Progenitor cell of endocrine pancreas (in vitro differentiated cells): ENCODE measurements around the gene NEU4. TPM values are rescaled to one million over a fixed set of nuclear protein-coding genes. Genes with fewer than 3 reads are reported as not detected.

Experiments
- DNase-seq: peaks from one replicate; pipeline ENCODE4 v3.0.0; 2021; ENCODE audit warnings: low spot score; ENCODE audit not compliant: unreplicated experiment
- H3K27ac Mint-ChIP-seq: 2 replicates; pipeline ENCODE4 v1.8.0; 2021; ENCODE audit warnings: mild to moderate bottlenecking, moderate library complexity, mixed read lengths
- H3K27me3 Mint-ChIP-seq: 2 replicates; pipeline ENCODE4 v1.8.0; 2021; ENCODE audit warnings: mixed read lengths
- H3K36me3 Mint-ChIP-seq: 2 replicates; pipeline ENCODE4 v1.8.0; 2022; ENCODE audit warnings: mixed read lengths; ENCODE audit not compliant: insufficient read depth
- H3K4me1 Mint-ChIP-seq: 2 replicates; pipeline ENCODE4 v1.8.0; 2021; ENCODE audit warnings: low read depth, mixed read lengths
- H3K4me3 Mint-ChIP-seq: 2 replicates; pipeline ENCODE4 v1.8.0; 2021; ENCODE audit warnings: low read depth, mild to moderate bottlenecking, moderate library complexity, mixed read lengths
- H3K9me3 Mint-ChIP-seq: 2 replicates; pipeline ENCODE4 v1.8.0; 2021; ENCODE audit warnings: low read depth, mixed read lengths
- total RNA-seq: library from RNA; stranded (reverse); gene quantifications from 2 replicates; pipeline ENCODE4 v1.2.1, GENCODE V29; 2021
- TF ChIP-seq, protein P1 (sequence below): fragments of 200-600 bp; sonication (generic); IDR thresholded peaks from one replicate; pipeline ENCODE4 v1.5.0; 2021; ENCODE audit warnings: antibody characterized with exemption, mild to moderate bottlenecking; ENCODE audit not compliant: unreplicated experiment

NEU4 gene
- total RNA-seq, 1 donor from 2014 or later: 1.3 TPM

- DNase-seq: no peak
- TF ChIP-seq, protein P1, sequence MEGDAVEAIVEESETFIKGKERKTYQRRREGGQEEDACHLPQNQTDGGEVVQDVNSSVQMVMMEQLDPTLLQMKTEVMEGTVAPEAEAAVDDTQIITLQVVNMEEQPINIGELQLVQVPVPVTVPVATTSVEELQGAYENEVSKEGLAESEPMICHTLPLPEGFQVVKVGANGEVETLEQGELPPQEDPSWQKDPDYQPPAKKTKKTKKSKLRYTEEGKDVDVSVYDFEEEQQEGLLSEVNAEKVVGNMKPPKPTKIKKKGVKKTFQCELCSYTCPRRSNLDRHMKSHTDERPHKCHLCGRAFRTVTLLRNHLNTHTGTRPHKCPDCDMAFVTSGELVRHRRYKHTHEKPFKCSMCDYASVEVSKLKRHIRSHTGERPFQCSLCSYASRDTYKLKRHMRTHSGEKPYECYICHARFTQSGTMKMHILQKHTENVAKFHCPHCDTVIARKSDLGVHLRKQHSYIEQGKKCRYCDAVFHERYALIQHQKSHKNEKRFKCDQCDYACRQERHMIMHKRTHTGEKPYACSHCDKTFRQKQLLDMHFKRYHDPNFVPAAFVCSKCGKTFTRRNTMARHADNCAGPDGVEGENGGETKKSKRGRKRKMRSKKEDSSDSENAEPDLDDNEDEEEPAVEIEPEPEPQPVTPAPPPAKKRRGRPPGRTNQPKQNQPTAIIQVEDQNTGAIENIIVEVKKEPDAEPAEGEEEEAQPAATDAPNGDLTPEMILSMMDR: no peak
- Mint-ChIP-seq H3K36me3 (no peaks in the 10 kb centered on the region), H3K27ac (no peak overlapping the region), H3K27me3 (peaks cover 24% of the 10 kb centered on the region), H3K4me3 (no peak overlapping the region), H3K9me3 (peaks cover 7% of the 10 kb centered on the region), H3K4me1 (peaks cover 1% of the 10 kb centered on the region)
These were observed 26.6 kb downstream of the NEU4 start for GRCh38 chr2:241835611-241836010.

DNA sequence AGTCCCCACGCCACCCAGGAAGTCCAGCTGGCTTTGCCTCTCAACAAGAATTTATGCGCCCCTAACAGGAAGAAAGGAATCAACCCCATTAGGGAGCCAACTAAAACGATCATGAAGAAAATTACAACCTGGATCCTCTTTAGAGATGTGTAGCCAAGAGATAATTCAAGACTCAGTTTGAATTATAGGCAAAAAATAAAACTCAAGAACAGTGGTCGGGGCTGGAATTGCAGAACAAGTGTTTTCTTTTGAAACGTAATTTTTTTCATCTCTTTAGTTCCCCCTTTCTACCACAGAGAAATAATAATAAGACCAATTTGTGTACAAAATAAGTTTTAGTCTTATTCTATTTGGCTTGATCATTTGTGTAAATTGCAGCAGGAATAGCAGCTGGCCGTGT, 27.3 kb downstream of the NEU4 start:
- no peak overlapping the region for H3K27ac Mint-ChIP-seq
- peaks cover 4% of the 10 kb centered on the region for H3K9me3 Mint-ChIP-seq
- H3K4me3 Mint-ChIP-seq: no peak overlapping the region
- H3K27me3 Mint-ChIP-seq: peaks cover 25% of the 10 kb centered on the region
- no peaks in the 10 kb centered on the region for H3K36me3 Mint-ChIP-seq
- TF ChIP-seq, protein P1: no peak
- peaks cover 1% of the 10 kb centered on the region for H3K4me1 Mint-ChIP-seq
- no peak for DNase-seq

- H3K36me3 Mint-ChIP-seq: no peaks in the 10 kb centered on the region
- peaks cover 4% of the 10 kb centered on the region for H3K9me3 Mint-ChIP-seq
- peaks cover 28% of the 10 kb centered on the region for H3K27me3 Mint-ChIP-seq
- no peak for DNase-seq
- TF ChIP-seq, protein P1: no peak
- H3K4me1 Mint-ChIP-seq: peaks cover 1% of the 10 kb centered on the region
- no peak overlapping the region for H3K4me3 Mint-ChIP-seq
- no peak overlapping the region for H3K27ac Mint-ChIP-seq
These were observed 28.4 kb downstream of the NEU4 start for GRCh38 chr2:241837197-241837965.

DNA sequence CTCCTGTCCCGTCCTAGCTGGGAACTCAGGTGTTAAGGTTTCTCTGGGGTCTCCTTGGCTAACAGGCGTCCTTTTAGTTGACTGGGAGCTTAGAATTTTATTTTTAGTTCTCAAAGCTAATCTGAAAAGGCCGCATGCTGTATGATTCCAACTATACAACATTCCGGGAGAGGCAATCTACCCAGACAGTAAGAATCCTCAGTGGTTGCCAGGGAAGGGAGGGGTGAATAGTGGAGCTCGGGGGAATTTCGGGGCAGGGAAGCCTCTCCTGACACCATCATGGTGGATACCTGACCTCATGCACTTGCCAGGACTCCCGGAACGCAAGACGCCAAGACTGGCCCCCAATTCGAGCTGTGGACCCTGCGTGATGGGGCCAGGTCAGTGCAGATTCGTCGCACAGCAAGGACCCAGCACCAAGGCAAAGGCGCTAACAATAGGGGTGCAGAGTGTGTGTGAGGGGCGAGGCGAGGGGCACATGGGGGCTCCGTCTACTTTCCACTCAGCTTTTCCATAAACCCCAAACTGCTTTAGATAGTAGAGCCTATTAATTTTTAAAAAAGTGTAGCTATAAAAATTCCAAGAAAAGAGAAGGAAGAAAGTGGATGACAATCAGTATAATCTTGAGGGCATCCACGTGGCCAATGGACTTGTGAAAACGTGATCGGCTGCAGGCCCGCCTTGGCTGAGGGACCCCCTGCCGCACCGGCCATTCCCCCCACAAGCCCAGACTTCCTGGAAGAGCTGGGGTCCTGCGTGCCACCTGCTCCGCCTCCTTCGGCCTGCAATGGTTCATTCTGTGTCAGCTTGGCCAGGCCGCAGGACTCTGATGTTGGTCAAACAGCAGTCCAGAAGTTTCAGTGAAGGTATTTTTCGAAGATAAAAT, 32.4 kb downstream of the NEU4 start:
- no peaks in the 10 kb centered on the region for H3K9me3 Mint-ChIP-seq
- no peak for DNase-seq
- H3K4me3 Mint-ChIP-seq: no peak overlapping the region
- no peak overlapping the region for H3K27ac Mint-ChIP-seq
- TF ChIP-seq, protein P1: no peak
- H3K4me1 Mint-ChIP-seq: no peaks in the 10 kb centered on the region
- no peaks in the 10 kb centered on the region for H3K36me3 Mint-ChIP-seq
- H3K27me3 Mint-ChIP-seq: peaks cover 52% of the 10 kb centered on the region

- no peaks in the 10 kb centered on the region for H3K4me1 Mint-ChIP-seq
- H3K4me3 Mint-ChIP-seq: no peak overlapping the region
- no peak overlapping the region for H3K27ac Mint-ChIP-seq
- no peaks in the 10 kb centered on the region for H3K9me3 Mint-ChIP-seq
- DNase-seq: no peak
- no peaks in the 10 kb centered on the region for H3K36me3 Mint-ChIP-seq
- H3K27me3 Mint-ChIP-seq: peaks cover 50% of the 10 kb centered on the region
- TF ChIP-seq, protein P1: no peak
These were observed 33.0 kb downstream of the NEU4 start for GRCh38 chr2:241842067-241842415.
